HG02973 (cell line): ENCODE data around the gene DGKB.

Source experiments
- ATAC-seq: cut with Tn5 transposase; IDR thresholded peaks from one replicate; pipeline ENCODE4 v1.9.1; 2021; ENCODE audit warnings: moderate library complexity; ENCODE audit not compliant: unreplicated experiment

Gene DGKB

DNA sequence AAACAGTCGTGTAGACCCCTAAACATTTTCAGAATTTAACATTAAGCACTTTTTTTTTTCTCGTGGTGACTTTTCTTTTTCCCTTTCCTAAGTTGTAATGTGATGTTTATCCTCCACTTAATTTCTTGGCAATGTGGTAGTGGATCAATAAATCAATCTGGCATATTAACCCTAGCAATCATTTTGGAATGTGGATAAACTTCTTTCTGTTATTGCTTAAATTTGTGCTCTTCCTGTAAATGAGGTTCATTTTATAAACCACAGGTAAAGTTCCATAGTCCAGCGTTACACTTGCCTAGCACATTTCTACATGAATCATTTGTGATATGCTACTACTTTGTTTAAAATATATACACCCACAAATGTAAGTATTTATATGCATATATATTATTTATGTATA lies 665.7 kb downstream of the DGKB start:
- ATAC-seq = no peak

DNA sequence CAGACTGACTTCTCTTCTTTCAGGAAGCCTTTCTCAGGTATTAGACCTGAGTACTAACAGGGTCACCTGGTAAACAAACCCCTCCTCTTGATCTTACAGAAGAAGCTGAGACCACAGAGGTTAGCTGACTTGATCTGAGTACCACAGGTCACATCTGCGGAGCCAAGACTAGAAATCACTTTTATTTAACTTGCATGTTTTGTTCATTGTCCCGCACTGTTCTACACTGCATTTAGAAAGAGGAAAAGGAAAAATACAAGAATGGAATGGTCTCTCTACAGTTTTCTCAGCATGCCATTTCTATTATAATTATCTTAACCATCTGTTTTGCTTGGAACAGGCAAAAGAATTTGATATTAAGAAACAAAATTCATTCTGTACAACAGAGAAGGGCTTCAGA lies 667.5 kb downstream of the DGKB start:
- no peak for ATAC-seq

DNA sequence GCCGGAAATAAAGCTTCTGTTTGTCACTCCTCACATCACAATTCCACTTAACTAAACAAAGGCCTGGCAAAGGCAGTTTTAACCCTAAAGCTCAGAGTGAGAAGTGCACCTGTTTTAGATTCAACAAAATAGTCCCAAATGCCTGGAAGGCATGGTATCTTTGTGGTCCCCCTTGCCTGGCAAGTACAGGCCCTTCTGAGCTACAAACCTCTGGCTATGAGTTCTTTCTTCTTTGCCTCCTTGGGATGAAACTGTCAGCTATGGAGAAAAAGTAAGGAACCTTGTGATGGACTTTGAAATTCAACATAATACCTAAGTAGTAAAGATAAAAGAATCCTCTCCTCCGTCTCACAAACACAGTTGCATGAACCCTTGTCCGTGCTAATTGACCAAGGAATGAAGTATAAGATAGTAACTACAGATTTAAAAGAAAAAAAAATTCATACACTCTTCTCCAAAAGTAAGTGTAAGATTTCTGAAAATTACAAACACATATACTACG lies 668.6 kb downstream of the DGKB start:
- ATAC-seq = no peak

DNA sequence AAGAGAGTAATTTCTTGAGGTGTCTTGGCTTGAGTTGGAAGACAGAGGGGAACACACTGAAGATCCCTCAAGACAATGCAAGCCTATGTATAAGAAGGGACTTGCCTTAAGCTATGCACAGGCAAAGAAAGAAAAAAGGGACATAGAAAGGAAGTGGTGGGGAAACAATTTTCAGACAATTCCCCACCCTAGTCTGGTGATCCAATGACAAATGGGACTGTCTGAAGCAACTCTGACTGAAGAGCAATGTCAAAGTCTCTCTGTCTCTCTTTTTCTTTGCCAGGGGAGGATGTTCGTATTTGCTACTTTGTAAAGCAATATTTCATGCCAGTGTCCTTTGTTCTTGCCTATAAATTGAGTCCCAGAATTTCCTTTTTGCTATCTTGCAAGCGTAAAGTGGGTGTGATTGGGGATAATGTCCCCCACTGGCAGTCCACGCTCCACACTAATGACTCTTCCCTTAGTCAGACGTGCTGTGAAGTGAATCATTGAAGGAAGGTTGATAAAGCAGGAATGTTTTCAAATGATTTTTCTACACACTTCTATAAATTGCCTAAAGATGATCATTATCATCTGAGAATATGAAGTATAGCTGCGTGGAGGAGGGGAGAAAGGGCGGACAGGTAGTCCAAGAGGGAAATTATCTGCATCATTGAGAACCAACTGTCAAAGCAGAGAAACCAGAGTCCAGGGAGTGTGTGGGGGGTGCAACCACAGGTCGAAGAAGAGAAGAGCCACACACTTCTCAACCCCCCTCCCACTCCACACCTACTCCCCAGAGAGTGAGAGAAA lies 669.3 kb downstream of the DGKB start:
- ATAC-seq = no peak

DNA sequence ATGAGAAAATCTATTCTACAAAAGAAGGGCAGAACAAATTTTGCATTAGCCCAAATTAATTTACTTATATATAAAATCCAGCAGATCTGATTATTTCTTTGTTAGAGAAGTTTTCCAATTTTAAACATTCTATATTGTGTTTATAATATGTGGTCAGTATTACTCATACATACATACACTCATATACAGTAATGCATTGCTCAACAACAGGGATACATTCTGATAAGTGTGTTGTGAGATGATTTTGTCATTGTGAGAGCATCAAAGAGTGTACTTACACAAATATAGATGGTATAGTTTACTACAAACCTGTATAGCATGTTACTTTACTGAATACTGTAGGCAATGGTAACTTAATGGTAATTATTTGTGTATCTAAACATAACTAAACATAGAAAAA lies 673.5 kb downstream of the DGKB start:
- no peak for ATAC-seq

DNA sequence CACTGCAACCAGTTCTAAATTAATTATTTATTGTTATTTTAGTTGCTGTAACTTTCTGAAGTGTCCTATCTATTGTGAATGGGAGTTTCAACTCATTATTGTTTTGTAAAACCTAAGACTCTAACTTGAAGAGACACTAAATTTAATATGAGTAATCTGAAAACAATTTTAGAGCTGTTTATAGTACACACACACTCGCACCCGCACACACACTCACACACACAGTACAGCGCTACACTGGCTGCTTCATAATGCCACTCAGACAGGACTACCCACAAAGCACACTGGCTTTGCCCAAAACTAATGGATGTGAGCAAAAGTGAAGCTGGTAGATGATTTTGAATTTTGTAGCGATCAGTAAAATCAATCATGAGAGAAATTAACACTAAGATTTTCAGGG lies 674.2 kb downstream of the DGKB start:
- ATAC-seq = no peak

DNA sequence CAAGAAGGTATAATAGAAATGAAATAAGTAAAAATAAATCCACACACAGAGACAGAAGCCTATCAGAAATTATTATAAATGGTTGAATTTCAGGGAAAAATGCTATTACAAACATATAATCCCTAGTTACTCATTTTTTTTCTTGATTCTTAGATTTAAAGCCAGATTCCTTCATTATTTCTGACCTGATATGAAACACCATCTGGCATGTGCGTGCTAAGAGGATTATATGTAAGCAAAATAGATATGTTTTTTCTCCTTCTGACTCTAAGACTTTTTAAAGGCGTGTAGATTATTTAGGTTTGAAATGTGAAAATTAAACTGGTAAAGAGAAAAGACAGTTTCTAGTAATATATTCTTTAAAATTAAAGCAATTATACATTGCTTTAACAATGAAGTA lies 676.4 kb downstream of the DGKB start:
- no peak for ATAC-seq

DNA sequence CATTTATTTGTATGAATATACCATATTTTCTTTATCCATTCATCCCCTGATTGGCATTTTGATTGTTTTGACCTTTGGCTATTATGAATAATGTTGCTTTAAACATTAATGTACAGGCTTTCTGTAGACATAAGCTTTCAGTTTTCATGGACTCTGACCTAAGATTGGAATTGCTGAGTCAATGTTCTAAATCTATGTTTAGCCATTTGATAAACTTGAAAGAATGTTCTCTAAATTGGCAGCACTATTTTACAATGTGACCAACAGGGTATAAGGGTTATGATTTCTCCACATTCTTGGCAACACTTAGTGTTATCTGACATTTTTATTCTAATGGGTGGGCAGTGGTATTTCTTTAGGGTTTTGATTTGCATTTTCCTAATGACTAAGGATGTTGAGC lies 683.4 kb downstream of the DGKB start:
- no peak for ATAC-seq

DNA sequence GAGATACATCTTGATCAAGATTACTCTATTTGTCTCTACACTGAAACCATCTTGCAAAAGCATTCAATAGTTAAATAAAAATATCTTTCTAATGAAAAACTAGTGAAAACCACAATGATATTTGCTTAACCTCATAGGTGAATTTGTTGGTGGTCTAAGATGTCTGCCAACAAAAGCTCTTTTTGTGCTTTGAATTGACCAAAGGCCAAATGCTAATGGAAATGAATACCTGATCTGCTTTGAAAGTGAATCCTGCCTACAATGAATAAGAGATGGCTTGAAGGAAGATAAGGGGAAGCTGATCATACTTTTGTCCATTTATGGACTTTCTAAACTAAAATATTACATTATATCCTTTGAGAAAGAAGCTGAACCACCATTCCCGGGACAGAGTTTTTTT lies 684.2 kb downstream of the DGKB start:
- ATAC-seq = no peak

DNA sequence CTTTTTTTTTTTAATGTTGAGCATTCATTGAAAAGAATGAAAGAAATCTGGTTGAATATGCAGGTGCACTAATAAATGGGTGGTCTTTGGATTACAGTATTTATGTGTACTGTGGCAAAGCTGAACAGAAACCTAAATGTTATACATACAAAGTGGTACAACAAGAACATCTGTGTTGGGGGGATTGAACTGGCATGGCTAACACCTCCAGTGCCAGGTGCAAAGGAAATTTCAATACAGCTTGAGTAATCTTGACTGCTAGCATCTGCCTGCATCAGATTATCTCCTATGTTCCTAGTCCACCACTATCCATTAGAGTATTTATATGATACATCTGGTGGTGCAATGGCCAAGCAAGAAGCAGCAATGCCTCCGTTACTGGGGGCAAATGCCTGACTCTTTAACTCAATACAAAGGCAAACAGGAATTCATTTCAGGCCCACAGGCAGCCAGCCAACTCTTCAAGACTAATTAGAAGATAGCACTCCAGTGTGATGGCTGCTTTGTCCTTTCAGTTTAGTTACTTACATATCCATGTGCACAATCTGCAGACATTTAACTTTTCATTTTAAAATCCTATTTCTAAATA lies 692.6 kb downstream of the DGKB start:
- ATAC-seq = no peak

DNA sequence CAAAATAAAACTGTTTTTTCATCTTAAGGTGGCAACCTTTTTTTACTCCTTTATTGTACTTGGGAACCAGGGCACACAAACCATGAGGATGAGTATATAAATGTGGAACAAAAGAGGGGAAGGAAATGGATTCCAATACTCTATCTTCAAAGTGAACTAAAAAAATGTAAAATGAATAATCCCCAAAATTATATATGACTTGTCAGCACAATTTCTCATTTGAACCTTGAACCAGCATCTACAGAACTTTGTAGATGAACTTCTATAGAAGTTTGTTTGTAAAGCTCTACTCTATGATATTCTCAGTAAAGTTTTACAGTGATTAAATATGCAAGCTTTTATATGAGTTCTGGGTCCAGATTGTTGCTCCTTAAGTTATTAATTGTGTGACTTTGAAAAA lies 694.8 kb downstream of the DGKB start:
- no peak for ATAC-seq

DNA sequence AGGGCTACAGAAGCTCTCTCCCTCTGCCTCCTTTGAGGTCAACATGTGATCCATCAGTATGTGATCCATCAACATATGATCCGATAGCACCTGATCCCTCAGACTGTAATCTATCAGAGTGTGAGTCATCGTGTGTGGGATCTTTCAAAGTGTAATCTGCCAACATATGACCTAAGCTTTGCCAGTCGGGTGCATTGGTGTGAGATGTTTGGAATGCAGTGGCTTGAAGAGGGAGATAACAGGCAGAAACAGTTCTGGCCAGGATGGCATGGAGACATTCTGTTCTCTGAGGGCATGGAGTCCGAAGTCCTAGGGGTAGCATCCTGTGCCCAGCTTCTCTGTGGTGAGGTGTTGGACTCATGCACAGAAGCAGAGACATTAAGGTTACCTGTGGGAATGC lies 695.4 kb downstream of the DGKB start:
- ATAC-seq = no peak

DNA sequence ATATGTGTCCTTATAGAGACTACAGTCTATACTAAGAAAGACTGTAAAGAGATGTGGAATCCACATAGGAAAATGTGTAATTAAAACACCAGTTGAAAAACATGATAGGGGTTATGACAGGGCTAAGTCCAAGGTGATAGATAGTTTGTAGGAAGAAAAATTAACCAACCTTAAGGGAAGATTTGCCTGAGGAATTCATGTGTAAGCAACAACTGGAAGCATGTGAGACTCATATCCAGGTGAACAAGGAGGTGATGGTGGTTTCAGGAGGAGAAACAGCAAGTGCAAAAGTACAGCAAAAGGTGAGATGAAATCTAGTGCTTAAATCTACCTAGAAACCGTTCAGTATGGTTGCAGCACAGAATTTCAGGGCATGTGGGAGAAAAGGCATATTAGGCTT lies 696.4 kb downstream of the DGKB start:
- ATAC-seq = no peak

DNA sequence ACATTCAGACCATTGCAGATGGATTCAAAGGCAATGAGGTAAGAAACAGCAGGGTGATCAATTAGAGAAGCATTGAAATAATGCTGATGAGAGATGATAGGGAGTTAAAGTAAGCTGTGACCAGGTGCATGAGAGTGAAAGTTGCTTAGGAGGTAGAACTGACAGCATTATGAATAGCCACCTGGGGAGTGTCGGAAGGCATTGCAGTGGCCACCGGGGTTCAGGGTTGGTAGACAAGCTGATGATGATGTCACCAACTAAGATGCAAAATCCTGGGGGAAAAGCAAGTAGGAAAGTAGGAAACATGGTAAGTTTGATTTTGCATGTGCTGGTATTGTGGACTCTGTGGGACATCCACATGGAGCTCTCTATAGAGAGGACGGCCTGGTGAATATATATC lies 701.2 kb downstream of the DGKB start:
- ATAC-seq = no peak

DNA sequence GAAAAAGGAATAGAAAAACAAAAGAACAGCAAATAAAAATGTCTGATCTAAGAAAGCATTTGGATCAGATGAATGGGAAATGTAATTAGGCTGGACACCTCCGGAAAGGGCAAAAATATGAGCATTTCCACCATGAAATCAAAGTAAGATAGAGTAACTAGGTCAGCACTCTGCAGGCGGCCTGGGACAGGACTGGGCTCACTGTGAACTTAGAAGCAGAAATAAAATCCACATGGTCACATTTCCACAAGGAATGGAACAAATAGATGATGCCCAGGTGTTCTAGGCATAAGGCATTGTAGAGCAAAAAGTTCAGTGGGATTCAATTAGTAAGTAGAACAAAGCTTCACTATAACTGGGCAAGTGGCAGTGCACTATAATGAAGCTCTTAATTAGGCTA lies 703.2 kb downstream of the DGKB start:
- no peak for ATAC-seq

DNA sequence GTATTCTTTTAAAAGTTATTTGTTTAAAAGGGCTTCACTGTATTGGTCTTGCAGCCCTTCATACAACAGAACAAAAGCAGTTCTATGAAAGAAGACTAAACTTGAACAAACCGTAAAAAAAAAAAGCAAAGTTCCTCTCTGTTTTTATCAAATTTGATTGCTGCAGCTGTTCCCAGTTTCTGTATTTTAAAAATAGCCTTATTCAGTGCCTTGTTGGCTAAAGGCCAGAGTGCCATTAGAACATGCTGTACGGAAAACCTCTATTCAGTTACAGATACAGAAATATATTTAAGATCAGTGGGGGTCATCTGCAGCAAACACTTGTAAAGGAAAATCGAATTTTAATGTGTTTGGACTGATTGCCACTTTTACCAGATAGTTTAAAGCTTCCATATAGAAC lies 705.3 kb downstream of the DGKB start:
- no peak for ATAC-seq

DNA sequence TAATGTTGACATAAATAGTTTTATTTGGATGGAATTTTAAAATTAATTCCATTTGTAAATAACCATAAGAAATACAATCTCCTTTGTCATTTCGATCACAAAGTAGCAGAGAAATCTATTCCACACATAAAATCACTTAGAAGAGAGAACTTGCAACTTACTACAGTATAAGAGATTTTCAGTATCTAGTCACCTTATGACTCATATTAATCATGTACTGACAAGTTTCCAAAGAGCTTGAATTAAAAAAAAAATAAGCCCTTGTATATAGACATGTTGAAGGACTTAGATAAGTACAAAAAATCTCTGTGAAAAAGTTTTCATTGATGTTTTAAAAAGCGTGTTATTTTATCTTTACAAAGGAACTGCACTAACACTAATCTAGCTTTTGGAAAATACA lies 706.0 kb downstream of the DGKB start:
- no peak for ATAC-seq

DNA sequence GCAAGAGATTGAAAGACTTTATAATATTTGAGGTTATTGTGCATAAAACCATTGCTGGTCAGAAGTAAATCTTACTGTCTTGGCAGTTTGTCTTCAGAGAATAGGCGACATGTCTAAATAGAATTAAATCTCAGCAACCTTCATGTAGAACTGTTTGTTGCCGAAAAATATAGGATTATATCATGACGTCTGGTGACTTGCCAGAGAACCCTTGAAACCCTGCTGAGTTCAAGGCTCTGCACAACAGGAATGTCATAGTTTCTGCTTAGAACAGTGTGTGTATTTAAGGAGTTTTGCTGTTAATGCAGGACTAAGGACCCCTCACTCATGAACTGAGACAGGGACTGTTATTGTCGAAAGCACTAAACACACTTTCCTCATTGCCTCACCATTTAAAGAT lies 706.7 kb downstream of the DGKB start:
- no peak for ATAC-seq

DNA sequence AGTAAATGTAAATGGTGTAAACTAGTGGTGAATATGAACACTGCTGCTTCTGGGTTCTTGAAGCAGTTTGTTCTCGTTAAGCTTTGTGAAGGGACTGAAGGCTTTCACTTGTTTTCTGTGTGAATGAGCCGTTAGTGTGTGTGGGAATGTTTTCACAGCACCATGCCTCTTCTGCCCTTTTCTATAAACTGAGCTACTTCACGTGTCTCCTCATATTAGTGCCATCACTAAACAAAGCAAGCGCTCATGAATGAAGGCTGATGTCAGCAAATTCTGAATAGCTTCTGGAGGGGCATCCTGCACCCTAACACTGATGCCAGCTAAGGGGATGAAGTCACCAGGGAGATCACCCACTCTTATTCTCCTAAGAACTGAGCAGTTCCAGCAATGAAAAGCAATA lies 707.5 kb downstream of the DGKB start:
- no peak for ATAC-seq

DNA sequence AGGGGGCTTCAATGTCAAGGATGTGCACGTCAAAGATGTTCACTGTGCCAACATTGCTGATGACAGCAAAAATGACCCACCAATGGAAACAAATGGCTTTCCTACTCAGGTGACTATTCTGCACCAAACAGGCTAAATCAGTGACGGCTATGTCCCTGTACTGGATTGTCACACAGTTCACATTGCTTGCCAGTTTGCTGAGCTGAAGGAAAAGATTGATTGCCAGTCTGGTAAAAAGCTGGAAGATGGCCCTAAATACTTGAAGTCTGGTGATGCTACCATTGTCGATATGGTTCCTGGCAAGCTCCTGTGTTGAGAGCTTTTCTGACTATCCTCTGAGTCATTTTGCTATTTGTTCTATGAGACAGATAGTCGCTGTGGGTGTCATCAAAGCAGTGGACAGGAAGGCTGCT lies 710.9 kb downstream of the DGKB start:
- no peak for ATAC-seq

DNA sequence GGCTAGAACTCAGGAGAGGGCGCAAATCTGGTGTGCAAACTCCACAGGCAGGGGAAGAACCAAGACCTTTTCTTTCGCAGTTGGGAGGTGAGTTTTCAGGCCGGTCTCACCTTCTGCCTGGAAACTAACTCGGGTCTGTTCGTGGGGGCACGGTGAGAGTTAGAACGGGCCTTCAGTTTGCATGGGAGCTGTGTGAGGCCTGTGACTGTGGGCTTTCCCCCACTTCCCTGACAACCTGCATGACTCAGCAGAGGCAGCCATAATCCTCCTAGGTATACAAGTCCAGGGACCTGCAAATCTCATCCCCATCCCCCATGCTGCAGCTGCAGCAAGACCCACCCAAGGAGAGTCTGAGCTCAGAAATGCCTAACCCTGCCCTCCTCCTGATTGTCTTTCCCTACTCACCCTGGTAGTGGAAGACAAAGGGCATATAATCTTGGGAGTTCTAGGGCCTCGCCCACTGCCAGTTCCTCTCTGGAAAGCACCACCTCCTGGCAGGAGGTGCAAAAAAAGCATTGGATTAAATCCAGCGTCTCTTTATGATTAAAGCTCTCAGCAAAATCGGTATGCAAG lies 718.2 kb downstream of the DGKB start:
- no peak for ATAC-seq

DNA sequence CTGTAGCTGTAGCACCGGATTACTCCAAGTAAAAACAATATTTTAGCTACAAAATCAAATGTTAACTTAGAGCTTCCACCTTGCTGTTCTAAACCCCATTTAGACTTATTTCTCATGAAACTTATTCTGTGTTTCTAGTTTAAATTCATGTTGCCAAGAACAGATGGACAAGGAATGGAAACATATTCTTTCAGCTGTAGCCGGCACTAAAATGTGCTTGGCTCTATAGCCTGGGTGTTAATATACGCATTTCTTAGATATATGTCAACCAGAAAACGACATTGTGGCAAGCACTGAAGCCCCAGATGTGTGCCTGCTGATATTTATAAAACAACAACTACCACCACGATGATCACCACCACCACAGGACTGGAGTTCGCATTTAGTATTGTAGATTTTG lies 722.8 kb downstream of the DGKB start:
- ATAC-seq = no peak
